Epithelial cell of esophagus (primary cell): ENCODE results near the gene ATP6V0E1.
"Not testable (repeated sequence)": the region's sequence is repeated elsewhere in the genome, so short reads cannot be mapped to it uniquely, and the experiment has no call there.

ENCODE experiments used
- DNase-seq: peaks from one replicate; pipeline ENCODE4 v3.0.0; 2010; ENCODE audit warnings: low read depth
- H3K4me3 ChIP-seq: 2 replicates; pipeline ENCODE4 v1.5.1; 2011; ENCODE audit warnings: mild to moderate bottlenecking, low read length, control low read depth
- CTCF ChIP-seq: IDR thresholded peaks from 2 replicates; pipeline ENCODE4 v1.5.1; 2011; ENCODE audit warnings: low read depth, mild to moderate bottlenecking, low read length, control low read depth, inconsistent platforms; ENCODE audit not compliant: insufficient read depth; ENCODE audit errors: missing control alignments

The ATP6V0E1 gene

GRCh38 chr5:173018358-173018757 lies 34.8 kb downstream of the ATP6V0E1 start:
- H3K4me3 ChIP-seq = no peak overlapping the region
- TF ChIP-seq CTCF = no peak
- DNase-seq = no peak

DNA sequence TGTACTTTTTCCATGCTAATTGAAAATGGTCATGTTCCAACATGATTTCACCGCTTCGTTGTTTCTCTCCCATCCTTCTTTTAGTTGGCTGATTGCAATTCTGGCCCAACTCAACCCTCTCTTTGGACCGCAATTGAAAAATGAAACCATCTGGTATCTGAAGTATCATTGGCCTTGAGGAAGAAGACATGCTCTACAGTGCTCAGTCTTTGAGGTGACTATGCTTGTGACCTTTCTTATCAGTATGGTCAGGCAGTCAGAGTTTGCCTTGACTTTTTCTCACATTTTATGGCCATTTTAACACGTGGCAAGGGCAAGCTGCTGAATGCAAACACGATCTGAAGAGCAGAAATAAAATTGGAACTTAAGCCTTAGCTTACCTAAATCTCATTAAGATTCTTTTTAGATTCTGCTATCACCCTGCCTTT lies 36.6 kb downstream of the ATP6V0E1 start:
- H3K4me3 ChIP-seq = no peak overlapping the region
- TF ChIP-seq CTCF = no peak
- no peak for DNase-seq

GRCh38 chr5:173020643-173021042 lies 37.1 kb downstream of the ATP6V0E1 start:
- no peak for TF ChIP-seq CTCF
- no peak overlapping the region for H3K4me3 ChIP-seq
- DNase-seq = no peak

DNA sequence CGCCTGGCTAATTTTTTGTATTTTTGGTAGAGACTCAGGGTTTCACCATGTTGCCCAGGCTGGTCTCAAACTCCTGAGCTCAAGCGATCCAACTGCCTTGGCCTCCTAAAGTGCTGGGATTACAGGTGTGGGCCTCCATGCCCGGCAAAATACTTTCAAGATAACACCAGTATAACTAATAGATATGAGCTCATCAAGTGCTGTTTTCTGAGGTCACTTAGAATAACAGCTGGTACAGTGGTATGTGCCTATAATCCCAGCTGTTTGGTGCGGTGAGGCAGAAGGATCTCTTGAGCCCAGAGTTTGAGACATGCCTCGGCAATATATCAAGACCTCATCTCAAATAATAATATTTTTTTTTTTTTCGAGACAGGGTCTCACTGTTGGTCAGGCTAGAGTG lies 42.1 kb downstream of the ATP6V0E1 start:
- TF ChIP-seq CTCF = no peak
- DNase-seq = no peak
- no peak overlapping the region for H3K4me3 ChIP-seq

- no peak for DNase-seq
- no peak for TF ChIP-seq CTCF
- no peak overlapping the region for H3K4me3 ChIP-seq
Measured at GRCh38 chr5:173027905-173028304, 44.3 kb downstream of the ATP6V0E1 start.

DNA sequence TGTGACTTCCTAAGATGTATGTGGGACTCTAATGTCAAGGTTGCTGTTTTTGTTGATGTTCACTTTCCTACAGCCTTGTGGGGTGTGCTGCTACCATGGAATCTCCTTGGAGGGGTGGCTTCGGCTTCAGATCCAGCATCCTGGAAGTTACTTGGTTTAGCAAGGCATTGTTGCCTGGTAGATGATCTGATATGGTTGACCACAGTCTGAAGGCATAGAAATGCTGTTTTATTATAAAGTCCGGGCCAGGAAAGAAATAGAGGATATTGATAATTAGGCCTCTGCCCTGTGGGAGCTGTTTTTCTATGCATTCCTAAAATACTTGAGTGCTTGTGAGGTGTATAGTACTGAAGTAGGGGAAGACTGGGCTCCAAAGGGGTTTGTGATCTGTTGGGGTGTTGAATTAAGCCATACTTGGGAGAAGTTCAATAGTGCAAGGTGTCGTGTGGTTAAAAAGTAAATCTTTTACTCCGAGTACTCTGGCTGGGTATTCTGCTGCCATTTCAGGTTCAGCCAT lies 45.3 kb downstream of the ATP6V0E1 start:
- TF ChIP-seq CTCF = no peak
- no peak for DNase-seq
- H3K4me3 ChIP-seq = no peak overlapping the region

- no peak for DNase-seq
- H3K4me3 ChIP-seq = no peak overlapping the region
- no peak for TF ChIP-seq CTCF
Measured at GRCh38 chr5:173029499-173029921, 45.9 kb downstream of the ATP6V0E1 start.

DNA sequence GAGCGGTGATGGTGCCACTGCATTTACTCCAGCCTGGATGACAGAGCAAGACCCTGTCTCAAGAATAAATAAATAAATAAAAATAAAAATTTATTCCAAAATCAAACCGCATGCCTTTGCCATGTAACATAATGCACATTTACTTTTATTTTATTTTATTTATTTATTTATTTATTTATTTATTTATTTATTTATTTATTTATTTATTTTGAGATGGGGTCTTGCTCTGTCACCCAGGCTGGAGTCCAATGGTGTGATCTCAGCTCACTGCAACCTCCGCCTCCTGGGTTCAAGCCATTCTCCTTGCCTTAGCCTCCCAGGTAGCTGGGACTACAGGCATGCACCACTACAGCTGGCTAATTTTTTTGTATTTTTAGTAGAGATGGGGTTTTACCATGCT lies 48.5 kb downstream of the ATP6V0E1 start:
- H3K4me3 ChIP-seq, DNase-seq: not testable (repeated sequence)
